Uterus (tissue), 2 donors: Measurements from ENCODE around the gene NT5C3B.

Source experiments
- POLR2A ChIP-seq, 2 donors: fragments of 450-650 bp; IDR thresholded peaks; one replicate each; pipeline ENCODE4 v1.6.1; 2016; ENCODE audit warnings: antibody characterized with exemption in 2 of 2, mild to moderate bottlenecking in 1 of 2, moderate library complexity in 1 of 2
- TF ChIP-seq, protein P1 (sequence below), 4 experiments: fragments of 200-600 bp in 2 of 4; fragments of 450-650 bp in 2 of 4; sonication (generic) in 2 of 4; IDR thresholded peaks; one replicate each; pipeline ENCODE4 v1.5.1; 2016 to 2019; ENCODE audit warnings: antibody characterized with exemption in 4 of 4, mild to moderate bottlenecking in 2 of 4, moderate library complexity in 1 of 4

DNA sequence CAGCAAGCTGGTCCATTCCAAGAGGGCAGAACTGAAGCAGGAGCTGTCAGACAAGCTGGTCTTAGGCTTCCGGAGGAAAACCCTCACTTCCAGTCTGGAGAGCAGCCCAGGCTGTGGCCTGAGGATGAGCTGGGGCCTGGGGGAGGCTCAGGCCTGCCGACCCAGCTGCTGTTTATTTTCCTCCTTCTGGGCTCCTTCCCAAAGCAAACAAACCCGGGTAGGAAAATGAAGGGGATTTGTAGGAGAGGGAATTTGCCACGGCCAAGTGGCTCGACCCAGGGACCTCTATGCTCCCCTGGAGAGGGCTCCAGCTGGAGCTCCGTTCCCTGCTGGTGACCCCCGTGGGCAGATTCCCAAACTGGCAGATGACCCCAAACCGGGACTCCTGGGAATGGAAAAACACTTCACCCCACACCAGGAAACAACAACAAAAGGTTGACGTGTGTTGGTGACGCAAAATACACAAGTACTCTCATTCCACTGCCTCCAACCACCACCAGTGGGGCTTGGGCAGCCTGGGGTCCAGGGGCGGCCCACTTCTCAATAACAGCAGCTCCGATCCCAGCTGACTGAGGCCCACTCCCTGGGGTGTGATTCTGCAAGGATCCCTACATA lies 58.4 kb downstream of the NT5C3B start:
- TF ChIP-seq, protein P1, sequence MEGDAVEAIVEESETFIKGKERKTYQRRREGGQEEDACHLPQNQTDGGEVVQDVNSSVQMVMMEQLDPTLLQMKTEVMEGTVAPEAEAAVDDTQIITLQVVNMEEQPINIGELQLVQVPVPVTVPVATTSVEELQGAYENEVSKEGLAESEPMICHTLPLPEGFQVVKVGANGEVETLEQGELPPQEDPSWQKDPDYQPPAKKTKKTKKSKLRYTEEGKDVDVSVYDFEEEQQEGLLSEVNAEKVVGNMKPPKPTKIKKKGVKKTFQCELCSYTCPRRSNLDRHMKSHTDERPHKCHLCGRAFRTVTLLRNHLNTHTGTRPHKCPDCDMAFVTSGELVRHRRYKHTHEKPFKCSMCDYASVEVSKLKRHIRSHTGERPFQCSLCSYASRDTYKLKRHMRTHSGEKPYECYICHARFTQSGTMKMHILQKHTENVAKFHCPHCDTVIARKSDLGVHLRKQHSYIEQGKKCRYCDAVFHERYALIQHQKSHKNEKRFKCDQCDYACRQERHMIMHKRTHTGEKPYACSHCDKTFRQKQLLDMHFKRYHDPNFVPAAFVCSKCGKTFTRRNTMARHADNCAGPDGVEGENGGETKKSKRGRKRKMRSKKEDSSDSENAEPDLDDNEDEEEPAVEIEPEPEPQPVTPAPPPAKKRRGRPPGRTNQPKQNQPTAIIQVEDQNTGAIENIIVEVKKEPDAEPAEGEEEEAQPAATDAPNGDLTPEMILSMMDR (IDR thresholded peaks at IDR 0.05) = peak in 1 of 4 experiments; percentile 26
- TF ChIP-seq POLR2A (IDR thresholded peaks at IDR 0.05) = peak in 1 of 2 donors; percentile 25
